NCI-H748 (cell line): Measurements from ENCODE around the gene ZNF217.
"Not testable (repeated sequence)": the region's sequence is repeated elsewhere in the genome, so short reads cannot be mapped to it uniquely, and the experiment has no call there.

Experiments used
- DNase-seq: peaks from one replicate; lab custom pipeline; 2025; ENCODE audit not compliant: unreplicated experiment; lab: John Stamatoyannopoulos, UW

The ZNF217 gene

GRCh38 chr20:53534037-53534436 lies 59.6 kb downstream of the ZNF217 start:
- no peak for DNase-seq

DNA sequence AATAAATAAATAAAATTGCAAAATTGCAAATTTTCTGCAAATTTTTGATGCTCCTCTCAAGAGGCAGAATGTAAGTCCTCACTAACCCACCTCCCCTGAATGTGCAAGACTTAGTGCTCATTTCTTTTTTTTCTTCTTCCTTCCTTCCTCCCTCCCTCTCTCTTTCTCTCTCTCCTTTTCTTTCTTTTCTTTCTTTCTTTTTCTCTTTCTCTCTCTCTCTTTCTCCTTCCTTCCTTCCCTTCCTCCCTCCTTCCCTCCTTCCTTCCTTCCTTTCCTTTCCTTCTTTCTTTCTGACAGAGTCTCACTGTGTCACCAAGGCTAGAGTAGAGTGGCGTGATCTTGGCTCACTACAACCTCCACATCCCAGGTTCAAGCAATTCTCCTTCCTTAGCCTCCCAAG lies 60.1 kb downstream of the ZNF217 start:
- no peak for DNase-seq

DNA sequence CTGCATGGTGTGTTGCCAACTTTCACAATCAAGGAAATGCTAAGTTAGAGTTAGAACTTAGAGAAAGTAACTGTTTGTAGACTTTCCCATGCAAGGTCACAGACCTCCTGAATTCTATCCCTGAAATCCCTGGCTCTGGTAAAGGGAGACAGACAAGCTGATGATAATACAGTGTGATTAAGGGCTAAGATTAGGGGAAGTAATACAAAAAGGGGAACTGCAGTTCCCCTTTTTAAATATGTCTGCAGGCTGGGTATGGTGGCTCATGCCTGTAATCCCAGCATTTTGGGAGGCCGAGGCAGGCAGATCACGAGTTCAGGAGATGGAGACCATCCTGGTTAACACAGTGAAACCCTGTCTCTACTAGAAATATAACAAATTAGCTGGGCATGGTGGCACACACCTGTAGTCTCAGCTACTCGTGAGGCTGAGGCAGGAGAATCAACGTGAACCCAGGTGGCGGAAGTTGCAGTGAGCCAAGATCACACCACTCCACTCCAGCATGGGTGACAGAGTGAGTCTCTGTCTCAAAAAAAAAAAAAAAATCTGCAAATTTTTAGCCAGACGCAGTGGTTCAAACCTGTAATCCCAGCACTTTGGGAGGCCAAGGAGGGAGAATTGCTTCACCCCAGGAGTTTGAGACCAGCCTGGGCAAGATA lies 60.9 kb downstream of the ZNF217 start:
- DNase-seq: not testable (repeated sequence)

- DNase-seq: no peak
These were observed 63.2 kb downstream of the ZNF217 start for GRCh38 chr20:53530440-53530839.

- no peak for DNase-seq
These were observed 64.0 kb downstream of the ZNF217 start for GRCh38 chr20:53529658-53530057.

DNA sequence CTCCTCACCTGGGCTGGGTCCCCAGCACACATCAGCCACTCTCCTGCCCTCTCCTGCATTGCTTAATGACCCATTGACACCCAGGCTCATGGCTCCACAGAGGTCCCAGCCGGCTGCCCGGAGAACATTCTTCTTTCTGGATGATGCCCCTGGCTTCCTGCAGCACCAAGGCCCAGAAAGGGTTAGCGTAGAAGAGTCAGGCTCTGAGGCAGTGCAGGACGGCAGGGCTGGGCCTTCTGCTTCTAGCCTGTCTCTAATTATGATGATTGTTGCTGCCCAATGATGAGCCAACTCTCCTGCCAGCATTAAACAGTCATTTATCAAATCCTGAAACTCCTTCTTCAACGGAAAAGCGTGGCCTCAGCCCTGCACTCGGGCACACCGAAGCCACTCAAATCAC lies 66.4 kb downstream of the ZNF217 start:
- no peak for DNase-seq

GRCh38 chr20:53524589-53525312 lies 68.9 kb downstream of the ZNF217 start:
- DNase-seq: no peak

DNA sequence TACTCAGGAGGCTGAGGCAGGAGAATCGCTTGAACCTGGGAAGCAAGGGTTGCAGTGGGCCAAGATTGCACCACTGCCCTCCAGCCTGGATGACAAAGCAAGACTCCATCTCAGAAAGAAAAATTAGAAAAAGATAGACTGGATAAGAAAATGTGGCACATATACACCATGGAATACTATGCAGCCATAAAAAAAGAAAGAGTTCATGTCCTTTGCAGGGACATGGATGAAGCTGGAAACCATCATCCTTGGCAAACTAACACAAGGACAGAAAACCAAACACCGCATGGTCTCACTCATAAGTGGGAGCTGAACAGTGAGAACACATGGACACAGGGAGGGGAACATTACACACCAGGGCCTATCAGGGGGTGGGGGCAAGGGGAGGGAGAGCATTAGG lies 70.0 kb downstream of the ZNF217 start:
- not testable (repeated sequence) for DNase-seq

- DNase-seq: no peak
These were observed 70.9 kb downstream of the ZNF217 start for GRCh38 chr20:53522696-53523095.

DNA sequence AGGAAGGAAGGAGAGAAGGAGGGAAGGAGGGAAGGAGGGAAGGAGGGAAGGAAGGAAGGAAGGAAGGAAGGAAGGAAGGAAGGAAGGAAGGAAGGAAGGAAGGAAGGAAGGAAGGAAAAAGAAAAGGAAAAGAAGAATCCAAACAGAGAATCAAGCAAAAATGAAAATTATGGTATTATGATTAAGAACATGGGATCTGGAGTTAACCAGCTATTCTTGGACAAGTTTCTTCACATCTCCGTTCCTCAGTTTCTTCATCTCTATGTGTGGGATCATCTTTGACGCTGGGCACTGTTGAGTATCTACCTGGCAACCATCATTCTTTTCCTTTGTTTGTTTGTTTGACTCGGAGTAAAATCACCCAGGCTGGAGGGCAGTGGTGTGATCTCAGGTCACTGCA lies 71.6 kb downstream of the ZNF217 start:
- no peak for DNase-seq

DNA sequence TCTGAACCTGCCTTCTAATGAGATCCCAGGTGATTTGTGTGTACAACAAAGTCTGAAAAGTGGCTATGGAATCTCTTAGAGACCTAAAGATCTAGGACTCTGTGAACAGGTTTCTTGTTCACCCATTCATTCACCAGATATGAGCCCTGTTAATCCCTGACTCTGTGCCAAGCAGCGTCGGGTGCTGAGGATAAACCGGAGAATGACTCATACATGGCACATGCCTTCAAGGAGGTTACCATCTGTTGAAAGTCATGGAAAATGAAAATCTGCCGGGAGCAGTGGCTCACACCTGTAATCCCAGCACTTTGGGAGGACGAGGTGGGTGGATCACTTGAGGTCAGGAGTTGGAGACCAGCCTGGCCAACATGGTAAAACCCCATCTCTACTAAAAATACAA lies 72.2 kb downstream of the ZNF217 start:
- DNase-seq: not testable (repeated sequence)

GRCh38 chr20:53517146-53517545 lies 76.5 kb downstream of the ZNF217 start:
- DNase-seq: peak; percentile 71
